Fibroblast of the conjunctiva (primary cell): ENCODE measurements around the gene CUL4A.
A peak's percentile ranks its signal among the peaks of the same experiment; 100 is the strongest.
"Not testable (repeated sequence)": the region's sequence is repeated elsewhere in the genome, so short reads cannot be mapped to it uniquely, and the experiment has no call there.

Experiments used
- DNase-seq: peaks from one replicate; pipeline ENCODE4 v3.0.0-alpha.2; 2010; ENCODE audit warnings: low read depth

Gene CUL4A

DNA sequence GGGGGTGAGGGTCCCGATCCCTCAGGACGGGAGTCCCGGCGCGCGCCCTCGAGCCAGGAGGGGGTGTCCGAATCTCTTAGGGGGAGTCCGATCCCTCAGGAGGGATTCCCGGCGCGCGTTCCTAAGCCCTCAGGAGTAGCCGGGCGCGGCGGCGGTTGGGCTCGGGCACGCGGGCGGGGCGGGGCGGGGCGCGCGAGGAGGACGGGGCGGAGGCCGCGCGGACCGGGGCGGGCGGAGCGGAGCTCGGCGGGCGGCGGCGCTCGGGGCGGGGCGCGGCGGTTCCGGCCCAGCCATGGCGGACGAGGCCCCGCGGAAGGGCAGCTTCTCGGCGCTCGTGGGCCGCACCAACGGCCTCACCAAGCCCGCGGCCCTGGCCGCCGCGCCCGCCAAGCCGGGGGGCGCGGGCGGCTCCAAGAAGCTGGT lies at the start of gene CUL4A:
Gene CUL4A, plus strand, starts transcription at position 278 of the 423 bp plus-strand sequence. Its CDS starts 15 bp downstream, at position 293.
- DNase-seq: no peak

DNA sequence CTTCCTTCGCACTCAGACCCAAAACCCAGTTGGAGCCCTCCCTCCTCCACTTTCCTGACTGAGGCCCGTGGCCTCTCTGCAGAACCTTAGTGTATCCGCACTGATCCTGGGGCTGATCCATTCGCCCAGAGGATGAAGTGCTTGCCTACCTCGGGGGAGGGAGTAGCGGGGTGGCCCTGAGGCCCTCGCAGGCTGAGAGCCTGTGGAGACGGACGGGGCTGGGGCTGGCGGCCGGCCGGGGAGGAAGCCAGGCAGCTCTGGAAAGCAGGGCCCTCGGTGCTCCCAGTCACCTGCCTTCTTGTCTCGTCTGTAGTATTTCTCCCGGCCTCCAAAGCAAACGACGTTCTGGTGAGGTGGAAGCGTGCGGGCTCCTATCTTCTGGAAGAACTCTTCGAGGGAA lies 49.7 kb upstream of the CUL4A start:
- no peak for DNase-seq

DNA sequence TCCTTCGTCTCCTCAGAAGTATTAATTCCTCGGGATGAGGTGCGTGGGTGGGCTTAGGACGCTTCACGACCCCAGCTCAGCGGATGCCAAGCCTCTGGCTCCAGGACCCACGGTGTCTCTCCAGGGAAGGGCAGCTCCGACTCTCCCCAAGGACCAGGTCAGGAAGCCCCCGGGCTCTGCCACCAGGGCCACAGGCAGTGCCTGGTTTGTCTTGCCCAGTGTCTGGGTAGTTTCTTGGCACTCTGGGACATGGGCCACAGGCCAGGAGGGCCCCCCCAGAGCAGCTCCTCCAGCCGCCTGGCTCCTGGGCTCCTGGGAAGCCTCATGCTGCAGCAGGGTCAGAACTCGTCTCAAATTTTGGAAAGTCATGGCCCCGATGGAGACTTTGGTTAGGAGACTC lies 48.4 kb upstream of the CUL4A start:
- no peak for DNase-seq

DNA sequence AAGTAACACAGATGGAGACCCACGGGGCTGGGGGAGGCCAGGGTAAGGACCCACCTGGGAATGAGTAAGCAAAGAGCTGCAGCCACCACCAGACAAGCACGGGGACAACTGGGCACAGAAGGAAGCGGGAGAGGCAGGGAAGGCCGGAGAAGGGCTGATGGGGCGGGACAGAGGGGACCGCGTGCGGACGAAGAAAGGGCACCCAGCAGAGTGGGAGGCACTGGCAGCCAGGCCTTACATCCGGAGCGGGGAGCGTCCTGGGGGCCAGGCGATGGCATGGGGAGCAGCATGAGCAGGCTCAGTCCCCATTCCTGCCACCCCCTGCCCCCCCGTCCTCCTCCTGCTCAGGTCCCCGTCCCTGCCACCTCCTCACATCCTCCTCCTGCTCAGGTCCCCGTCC lies 48.0 kb upstream of the CUL4A start:
- no peak for DNase-seq

DNA sequence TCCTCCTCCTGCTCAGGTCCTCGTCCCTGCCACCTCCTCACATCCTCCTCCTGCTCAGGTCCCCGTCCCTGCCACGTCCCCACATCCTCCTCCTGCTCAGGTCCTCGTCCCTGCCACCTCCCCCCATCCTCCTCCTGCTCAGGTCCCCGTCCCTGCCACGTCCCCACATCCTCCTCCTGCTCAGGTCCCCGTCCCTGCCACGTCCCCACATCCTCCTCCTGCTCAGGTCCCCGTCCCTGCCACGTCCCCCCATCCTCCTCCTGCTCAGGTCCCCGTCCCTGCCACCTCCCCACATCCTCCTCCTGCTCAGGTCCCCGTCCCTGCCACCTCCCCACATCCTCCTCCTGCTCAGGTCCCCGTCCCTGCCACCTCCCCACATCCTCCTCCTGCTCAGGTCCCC lies 47.4 kb upstream of the CUL4A start:
- not testable (repeated sequence) for DNase-seq

DNA sequence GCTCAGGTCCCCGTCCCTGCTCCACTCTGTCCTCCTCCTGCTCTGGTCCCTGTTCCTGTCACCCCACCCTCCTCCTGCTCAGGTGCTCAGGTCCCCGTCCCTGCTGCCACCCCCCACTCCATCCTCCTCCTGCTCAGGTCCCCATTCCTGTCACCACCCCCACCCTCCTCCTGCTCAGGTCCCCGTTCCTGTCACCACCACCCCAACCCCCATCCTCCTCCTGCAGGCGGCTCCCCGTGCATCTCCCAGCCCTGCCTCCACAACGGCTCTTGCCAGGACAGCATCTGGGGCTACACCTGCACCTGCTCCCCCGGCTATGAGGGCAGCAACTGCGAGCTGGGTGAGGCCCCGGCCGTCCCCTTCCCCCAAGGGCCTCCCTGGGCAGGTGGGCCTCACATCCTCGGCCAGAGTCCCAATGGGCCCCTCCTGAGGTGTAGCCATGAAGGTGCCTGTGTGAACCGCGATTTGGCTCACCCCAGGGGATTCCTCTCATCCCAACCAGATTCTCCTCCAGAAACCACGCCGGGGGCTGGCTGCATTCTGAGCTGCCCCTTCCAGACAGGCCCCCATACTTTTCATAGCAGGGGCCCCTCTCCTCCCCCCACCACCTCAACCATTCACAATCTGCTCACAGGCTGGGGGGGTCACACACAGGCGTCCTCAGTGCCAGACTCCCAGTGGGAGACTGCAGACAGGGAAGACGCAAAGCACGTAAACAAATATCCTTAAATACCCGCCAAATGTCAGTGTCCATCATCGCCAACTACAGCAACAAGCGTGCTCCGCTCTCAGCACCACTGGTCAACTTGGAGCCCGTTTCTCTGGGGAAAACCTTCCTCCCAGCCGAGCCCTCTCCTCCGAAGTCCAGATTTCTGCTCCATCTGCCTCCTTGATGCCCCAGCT lies 46.4 kb upstream of the CUL4A start:
- no peak for DNase-seq

DNA sequence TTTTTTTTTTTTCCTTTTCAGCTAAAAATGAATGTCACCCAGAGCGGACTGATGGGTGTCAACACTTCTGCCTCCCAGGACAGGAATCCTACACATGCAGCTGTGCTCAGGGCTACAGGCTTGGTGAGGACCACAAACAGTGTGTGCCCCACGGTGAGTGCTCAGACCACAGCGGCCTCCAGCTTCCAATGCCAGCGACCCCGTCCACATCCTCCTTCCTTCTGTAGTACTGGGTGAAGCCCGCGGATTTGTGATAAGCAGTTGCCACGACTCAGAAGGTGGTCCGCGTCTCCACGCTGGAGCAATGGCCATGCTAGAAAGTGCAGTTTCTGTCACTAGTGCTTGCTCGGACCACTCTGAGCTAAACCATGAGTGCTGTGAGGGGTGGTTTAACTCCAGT lies 44.9 kb upstream of the CUL4A start:
- DNase-seq: no peak

DNA sequence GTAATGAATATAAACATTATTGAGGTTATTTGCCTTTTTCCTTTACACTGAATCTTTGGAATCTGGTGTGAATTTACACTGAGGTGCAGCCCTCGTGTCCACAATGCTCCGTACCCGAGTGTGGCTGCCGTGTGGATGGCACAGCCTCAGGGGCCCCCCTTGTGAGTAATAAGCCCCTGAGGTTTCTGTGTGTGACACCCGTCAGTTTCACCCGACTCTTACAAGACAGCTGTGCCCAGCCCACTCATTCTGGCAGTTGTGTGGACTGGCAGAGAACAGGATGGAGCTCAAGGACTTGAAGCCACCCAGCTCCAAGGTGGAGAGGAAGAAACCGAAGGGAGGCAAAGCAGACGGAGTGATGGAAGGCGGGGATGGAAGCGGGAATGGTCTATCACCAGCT lies 43.1 kb upstream of the CUL4A start:
- no peak for DNase-seq

DNA sequence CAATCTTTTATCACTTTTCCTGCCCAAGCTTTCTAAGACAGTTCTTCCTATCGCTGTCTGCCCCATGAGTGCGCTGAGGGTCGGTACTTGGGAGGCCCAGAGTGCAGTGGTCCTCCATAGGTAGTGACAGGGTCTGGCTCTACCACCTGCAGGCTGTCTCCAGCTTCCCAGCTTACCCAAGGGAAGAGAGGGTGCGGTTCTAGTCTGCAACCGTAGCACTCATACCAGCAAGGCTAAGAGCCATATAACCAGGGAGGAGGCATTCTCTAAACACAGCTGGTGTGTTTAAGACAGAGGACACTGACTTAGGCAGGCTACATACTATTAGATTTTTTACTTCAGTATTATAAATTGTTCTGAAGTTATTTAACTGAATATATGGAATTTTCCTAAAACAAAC lies 42.7 kb upstream of the CUL4A start:
- DNase-seq: no peak

DNA sequence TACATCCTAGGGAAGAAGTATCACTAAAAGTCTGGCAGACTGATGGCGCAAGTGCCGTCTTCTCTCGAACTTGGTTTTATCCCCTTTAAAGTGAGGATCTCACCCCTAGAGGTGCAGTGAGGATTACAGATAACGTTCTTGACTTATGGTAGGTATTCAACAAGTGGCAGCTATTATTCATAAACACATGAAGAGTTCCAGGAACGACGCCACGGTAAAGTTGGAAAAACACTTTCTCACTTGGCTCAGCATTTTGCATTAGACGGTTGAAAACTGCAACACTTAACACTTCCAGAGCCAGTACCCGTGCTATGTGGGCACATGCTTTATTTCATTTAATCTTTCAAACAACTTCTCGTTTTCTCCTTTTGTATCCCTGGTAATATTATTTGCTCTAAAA lies 42.3 kb upstream of the CUL4A start:
- DNase-seq: no peak

DNA sequence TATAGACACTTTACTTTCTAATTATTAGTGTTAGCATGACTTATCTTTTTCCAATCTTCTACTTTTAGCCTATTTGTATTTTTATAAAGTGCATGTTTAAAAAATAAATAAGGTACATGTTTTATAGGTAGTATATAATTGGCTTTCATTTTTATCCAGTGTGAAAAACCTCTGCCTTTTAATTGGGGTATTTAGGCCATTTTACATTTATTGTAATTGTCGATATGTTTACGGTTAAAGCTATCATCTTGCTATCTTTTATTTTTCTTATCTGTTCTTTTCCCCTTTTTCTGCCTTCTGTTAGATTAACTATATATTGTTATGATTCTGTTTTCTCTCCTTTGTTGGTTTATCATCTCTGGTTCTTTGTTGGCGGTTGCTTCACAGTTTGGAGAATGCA lies 41.8 kb upstream of the CUL4A start:
- DNase-seq: no peak

DNA sequence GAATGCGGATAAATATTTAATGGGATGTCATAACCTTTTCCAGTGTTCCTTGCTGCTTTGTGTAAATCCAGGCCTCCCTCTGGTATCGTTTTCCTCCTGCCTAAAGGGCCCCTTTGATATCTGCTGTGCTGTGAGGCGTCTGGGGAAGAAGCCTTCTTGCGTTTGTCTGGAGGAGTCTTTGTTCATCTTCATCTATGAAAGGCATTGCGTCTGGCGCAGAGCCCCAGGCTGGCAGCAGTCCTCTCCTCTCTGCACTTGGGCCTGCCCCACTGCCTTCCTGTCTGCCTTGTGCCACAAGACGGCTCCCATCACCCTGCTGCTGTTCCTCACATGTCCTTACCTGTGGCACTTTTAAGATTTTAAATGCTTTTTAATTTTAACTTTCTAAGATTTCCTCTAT lies 41.2 kb upstream of the CUL4A start:
- DNase-seq: no peak

DNA sequence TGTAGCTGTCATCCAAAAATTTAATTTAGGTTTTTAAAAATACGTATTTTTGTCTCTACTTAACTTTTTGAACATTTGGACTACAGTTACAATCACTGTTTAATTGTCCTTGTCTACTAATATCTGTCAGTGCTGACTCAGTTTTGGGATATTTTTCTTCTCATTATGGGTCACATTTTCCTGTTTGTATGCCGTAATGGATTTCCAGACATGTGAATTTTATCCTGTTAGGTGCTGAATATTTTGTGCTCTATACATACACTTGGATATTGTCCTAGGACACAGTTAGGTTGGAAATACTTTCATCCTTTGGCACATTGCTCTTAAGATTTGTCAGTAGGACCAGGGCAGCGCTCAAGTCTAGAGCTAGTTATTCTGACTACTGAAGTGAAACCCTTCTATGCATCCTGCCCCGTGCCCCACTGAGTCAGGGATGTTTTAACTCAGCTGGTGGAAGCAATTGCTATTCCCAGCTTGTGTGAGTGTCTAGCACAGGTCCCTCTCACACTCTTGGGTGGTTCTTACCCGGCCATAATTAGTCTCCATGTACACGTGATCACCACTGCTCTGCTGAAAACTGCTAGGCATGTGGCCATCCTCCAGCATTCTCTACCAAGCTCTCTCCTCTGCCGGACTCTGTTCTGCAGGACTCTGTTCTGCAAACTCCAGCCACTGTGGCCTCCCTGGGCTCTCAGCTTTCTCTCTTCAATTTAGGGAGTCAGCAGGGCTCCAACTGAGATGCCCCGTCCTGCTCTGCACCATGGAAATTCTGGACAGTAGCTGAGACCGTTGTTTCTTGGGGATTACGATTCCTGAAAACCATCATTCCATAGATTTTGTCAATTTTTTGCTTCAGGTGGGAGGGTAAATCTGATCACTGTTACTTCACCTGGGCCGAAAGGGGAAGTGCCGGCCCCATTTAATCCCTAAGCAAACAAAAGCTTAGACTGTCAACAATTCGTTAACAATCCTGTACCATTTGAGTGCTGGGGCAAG lies 39.8 kb upstream of the CUL4A start:
- DNase-seq: no peak

DNA sequence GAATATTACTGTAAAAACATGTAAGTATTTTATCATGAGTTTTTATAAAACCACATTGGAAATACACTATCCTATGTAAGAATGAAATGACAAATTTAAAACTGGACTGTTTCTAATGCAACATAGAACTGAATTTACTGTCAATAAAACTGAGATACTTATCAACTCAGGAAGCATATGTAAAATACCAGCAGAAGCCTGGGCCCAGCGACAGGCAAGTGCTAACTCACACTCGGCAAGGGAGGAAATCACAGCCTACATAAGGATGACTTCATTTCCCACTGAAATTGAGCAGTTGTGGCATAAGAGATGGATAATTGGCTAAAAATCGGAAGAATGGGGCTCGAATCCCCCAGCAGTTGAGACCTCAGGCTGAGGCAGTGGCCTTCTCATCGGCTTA lies 38.9 kb upstream of the CUL4A start:
- DNase-seq: no peak

DNA sequence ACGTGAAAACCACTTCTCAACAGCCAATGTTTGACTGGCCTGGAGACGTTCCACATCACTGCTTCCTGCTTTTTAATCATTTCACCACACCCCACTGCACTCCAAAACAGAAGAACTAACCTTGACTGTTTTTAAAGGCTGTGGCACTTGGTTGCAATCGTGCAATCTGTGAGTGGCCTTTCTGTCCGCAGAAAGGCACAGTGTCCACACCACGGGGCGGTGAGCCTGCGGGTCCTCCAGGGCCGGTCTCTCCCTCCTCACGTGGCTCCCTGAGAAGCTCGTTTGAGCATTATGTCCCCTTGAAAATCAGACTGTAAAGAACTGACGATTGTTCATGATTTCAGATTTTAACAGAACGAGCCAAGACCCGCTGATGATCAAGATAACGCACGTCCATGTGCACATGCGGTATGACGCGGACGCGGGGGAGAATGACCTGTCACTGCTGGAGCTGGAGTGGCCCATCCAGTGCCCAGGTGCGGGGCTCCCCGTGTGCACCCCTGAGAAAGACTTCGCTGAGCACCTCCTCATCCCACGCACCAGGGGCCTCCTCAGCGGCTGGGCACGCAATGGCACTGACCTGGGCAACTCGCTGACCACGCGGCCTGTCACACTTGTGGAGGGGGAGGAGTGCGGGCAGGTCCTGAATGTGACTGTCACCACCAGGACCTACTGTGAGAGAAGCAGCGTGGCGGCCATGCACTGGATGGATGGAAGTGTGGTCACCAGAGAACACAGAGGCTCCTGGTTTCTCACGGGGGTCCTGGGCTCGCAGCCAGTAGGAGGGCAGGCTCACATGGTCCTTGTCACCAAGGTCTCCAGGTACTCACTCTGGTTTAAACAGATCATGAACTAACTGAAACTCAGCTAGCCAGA lies 37.9 kb upstream of the CUL4A start:
- no peak for DNase-seq

DNA sequence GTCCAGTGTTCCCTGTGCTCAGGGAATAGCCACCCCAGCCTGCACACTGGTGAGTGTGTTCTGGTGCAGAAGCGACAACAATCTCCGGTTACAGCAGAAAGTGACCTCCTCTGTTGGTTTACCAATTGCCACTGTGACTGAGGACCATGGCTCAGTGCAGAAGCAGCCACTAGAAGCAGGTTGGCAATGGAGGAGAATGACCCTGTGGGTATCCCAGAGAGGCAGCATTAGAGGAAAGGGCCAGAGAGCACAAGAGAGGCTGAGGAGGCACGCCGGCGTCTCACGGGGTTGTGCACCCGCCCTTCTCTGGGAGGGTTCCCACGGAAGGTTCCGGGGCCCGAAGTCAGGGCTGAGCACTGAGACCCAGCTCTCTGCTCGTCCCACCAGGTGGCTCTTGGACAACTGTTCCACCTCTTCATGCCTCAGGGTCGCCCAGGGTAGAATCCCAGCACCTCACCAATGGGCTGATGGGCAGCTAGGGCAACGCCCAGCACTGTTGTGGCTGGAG lies 36.9 kb upstream of the CUL4A start:
- DNase-seq: no peak

DNA sequence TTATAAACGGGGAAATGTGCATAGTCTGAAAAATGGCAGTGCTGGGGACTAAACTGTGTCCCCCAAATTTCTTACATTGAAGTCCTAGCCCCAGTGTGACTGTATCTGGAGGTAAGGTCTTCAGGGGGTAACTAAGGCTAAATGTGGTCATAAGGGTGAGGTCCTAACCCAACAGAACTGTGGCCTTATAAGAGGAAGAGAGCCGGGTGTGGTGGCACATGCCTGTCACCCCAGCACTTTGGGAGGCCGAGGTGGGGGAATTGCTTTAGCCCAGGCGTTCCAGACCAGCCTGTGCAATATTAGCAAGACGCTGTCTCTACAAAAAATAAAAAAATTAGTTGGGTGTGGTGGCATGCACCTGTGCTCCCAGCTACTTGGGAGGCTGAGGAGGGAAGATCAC lies 33.1 kb upstream of the CUL4A start:
- DNase-seq: no peak

DNA sequence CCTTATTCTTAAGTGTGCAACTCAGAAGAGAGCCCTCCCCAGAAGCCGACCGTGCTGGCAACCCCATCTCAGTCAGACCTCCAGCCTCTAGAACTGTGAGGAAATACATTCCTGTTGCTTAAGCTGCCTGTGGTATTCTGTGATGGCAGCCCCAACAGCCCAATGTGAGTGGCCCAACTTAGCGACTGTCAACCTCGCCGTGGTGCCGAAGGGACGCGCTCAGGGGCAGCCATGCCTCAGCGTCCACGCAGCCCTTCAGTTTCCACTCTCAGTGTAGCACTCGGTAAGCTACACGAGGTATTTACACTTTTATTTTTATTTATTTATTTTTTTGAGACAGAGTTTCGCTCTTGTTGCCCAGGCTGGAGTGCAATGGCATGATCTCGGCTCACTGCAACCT lies 32.6 kb upstream of the CUL4A start:
- DNase-seq: no peak

DNA sequence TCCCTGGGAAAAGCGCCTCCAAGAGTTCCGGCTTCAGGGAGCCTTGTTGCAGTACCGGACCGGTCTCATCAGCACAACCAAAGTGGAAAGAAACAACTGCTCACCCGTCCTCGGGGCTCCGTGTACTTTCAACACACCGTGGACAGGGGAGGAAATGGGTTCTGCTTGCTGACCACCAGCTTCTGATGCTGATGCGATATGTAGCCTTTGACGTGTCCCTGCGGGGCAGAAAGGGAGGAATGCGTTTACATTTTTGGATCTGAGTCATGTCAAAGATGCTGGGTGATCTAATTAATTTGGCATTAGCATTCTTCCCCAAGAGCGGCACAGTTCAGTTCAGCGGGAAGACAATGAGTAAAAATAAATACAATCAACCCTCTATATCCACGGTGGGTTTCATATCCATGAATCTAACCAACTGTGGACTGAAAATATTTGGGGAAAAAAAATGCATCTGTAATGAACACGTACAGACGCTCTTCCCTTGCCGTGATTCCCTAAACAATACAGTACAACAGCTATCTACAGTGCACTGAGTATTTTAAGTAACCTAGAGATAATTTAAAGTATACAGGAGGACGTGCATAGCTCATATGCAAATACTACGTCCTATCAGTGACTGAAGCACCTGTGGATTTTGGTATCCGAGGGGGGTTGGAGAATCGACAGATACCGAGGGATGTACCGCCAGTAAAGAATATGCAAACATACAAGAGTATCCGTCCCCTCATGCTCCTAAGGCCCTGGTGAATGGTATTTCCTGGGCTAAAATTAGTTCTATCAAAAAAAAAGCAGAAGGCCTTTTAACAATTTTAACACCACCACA lies 31.1 kb upstream of the CUL4A start:
- DNase-seq: peak; percentile 82

DNA sequence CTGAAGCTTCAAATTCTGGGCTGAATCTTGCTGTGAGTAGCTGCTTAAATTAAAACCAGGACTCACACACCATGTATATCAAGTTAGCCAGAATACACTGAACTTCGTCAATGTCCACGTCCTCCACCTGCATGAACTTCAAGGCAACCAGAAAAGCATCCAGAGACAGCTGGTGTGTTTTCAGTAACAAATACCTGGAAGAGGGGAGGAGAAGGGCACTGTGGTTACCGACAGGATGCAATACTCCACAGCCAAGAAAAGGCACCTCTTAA lies 30.6 kb upstream of the CUL4A start:
- DNase-seq: no peak
